ENCODE data around the gene CLEC17A.
A peak's percentile ranks its signal among the peaks of the same experiment; 100 is the strongest.

The CLEC17A gene

GRCh38 chr19:14545716-14546082 lies 37.2 kb upstream of the CLEC17A start:
- peaks cover 8% of the 10 kb centered on the region; the same call in 1 of the 2 replicates for H3K4me1 ChIP-seq (ENCODE audit: control insufficient read depth, insufficient read depth, low read length)
- peaks cover 0 to 7% of the 10 kb centered on the region in 2 experiments; a peak in 2 of 3 replicates for H3K36me3 ChIP-seq (ENCODE audit: control insufficient read depth in 2 of 2, insufficient read depth in 1 of 2, low read length in 2 of 2)
- TF ChIP-seq ZNF121 (tag by site-specific recombination; IDR thresholded peaks at IDR 0.05) (no peak), ZNF701 (tag by site-specific recombination; IDR thresholded peaks at IDR 0.05) (no peak), TSHZ1 (tag by site-specific recombination; IDR thresholded peaks at IDR 0.05; ENCODE audit: borderline replicate concordance) (no peak), PRDM6 (tag by site-specific recombination; IDR thresholded peaks at IDR 0.05) (no peak), ZNF362 (tag by site-specific recombination; IDR thresholded peaks at IDR 0.05) (no peak), ZNF423 (tag by site-specific recombination; IDR thresholded peaks at IDR 0.05) (no peak), ZNF843 (tag by site-specific recombination; IDR thresholded peaks at IDR 0.05) (no peak), TRIM28 (IDR thresholded peaks at IDR 0.05; ENCODE audit: borderline replicate concordance, low read length) (no peak), ZNF26 (tag by site-specific recombination; IDR thresholded peaks at IDR 0.05) (no peak), ZBTB17 (tag by site-specific recombination; IDR thresholded peaks at IDR 0.05) (no peak), SP2 (tag by site-specific recombination; IDR thresholded peaks at IDR 0.05) (no peak), HOXA7 (CRISPR knock-in tag; IDR thresholded peaks at IDR 0.05; ENCODE audit: borderline replicate concordance) (no peak)
- H3K9me3 ChIP-seq (ENCODE audit: control insufficient read depth, insufficient read depth, low read depth, low read length), result no peaks in the 10 kb centered on the region
- ChIA-PET CTCF (interaction anchor here (0.6 to 0.8 kb wide), 3 partner anchors 11 to 52 kb away, joined by 3 to 8 read pairs (median 4); no protein-coding TSS in a partner anchor), POLR2A (interaction anchor here (0.5 to 0.7 kb wide), 2 partner anchors 9 to 27 kb away, joined by 5 to 6 read pairs; no protein-coding TSS in a partner anchor)
- no peak overlapping the region for H3K27ac ChIP-seq (ENCODE audit: extremely low read depth, low read depth, low read length)
- H3K4me3 ChIP-seq (ENCODE audit: low read depth, low read length), result no peak overlapping the region

GRCh38 chr19:14550201-14550754 lies 32.6 kb upstream of the CLEC17A start:
- H3K36me3 ChIP-seq (ENCODE audit: control insufficient read depth in 2 of 2, insufficient read depth in 1 of 2, low read length in 2 of 2), result peaks cover 0 to 12% of the 10 kb centered on the region in 2 experiments; a peak in 2 of 3 replicates
- ChIA-PET CTCF (interaction anchor here (0.6 to 1.8 kb wide), 6 partner anchors 21 to 123 kb away, joined by 3 to 7 read pairs (median 4); partner anchors contain the start of gene NDUFB7), POLR2A (interaction anchor here (1.2 to 2.8 kb wide), 2 partner anchors 21 to 32 kb away, joined by 4 to 14 read pairs; partner anchors contain the start of genes DNAJB1 and NDUFB7)
- H3K4me1 ChIP-seq (ENCODE audit: control insufficient read depth, insufficient read depth, low read length), result peaks cover 8% of the 10 kb centered on the region; the same call in 1 of the 2 replicates
- no peak overlapping the region for H3K4me3 ChIP-seq (ENCODE audit: low read depth, low read length)
- H3K9me3 ChIP-seq (ENCODE audit: control insufficient read depth, insufficient read depth, low read depth, low read length), result no peaks in the 10 kb centered on the region
- 0 out of 2 replicates have a peak overlapping the region, but pooled peaks have one; percentile 17 for H3K27ac ChIP-seq (ENCODE audit: extremely low read depth, low read depth, low read length)
- TF ChIP-seq ZNF37A (tag by site-specific recombination; IDR thresholded peaks at IDR 0.05) (no peak), ZNF76 (tag by site-specific recombination; IDR thresholded peaks at IDR 0.05; ENCODE audit: borderline replicate concordance, low read depth) (no peak), ZNF302 (tag by site-specific recombination; IDR thresholded peaks at IDR 0.05; ENCODE audit: low read depth) (no peak), IKZF3 (tag by site-specific recombination; IDR thresholded peaks at IDR 0.05) (no peak), KLF8 (tag by site-specific recombination; IDR thresholded peaks at IDR 0.05) (no peak; the same call in 1 of the 2 replicates), EGR2 (tag by site-specific recombination; IDR thresholded peaks at IDR 0.05; ENCODE audit: low read depth) (0 out of 2 replicates have a peak, but pooled peaks have one; percentile 12), ZNF658 (tag by site-specific recombination; IDR thresholded peaks at IDR 0.05) (no peak), ZNF416 (tag by site-specific recombination; IDR thresholded peaks at IDR 0.05) (no peak), ZBTB7A (tag by site-specific recombination; IDR thresholded peaks at IDR 0.05; ENCODE audit: low read depth) (no peak), ZNF645 (tag by site-specific recombination; IDR thresholded peaks at IDR 0.05) (no peak), ZNF354C (tag by site-specific recombination; IDR thresholded peaks at IDR 0.05; ENCODE audit: borderline replicate concordance, low read depth) (no peak), ZNF394 (tag by site-specific recombination; IDR thresholded peaks at IDR 0.05; ENCODE audit: borderline replicate concordance) (no peak), GLIS2 (tag by site-specific recombination; IDR thresholded peaks at IDR 0.05) (no peak), ZNF19 (tag by site-specific recombination; IDR thresholded peaks at IDR 0.05; ENCODE audit: low read depth) (no peak), ZNF792 (tag by site-specific recombination; IDR thresholded peaks at IDR 0.05) (no peak)
